NCI-H2107 treated with DMSO at 0.1 percent for 48 hours (cell line): ENCODE data around the gene TNRC6C.
"Not testable (repeated sequence)": the region's sequence is repeated elsewhere in the genome, so short reads cannot be mapped to it uniquely, and the experiment has no call there.

Experiments
- DNase-seq: peaks from one replicate; lab custom pipeline; 2025; ENCODE audit not compliant: unreplicated experiment; lab: John Stamatoyannopoulos, UW

Gene TNRC6C

DNA sequence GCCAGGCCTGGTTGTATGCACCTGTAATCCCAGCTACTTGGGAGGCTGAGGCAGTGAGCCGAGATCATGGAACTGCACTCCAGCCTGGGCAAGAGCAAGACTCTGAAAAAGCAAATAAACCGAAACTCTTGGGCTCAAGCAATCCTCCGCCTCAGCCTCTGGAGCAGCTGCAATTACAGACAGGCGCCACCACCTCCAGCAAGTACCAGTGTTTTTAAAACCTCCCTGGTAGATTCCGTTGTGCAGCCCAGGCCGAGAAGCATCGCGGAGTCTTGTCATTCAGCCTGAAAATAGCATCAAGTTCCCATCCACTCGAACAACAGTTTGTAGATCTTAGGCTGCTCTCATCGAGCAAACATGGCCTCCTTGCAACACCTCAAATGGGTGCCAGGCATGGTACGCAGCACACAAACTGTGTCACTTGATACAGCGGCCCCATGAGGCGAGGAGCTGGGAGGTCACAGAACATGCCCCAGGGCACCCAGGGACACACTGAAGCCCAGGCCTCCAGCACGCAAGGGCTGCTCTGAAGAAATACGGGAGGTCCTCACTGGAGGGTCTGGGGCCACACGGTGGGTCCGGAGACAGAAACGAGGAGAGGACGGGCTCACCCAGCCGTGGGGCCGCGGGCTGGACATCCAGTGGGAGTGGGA is 152.0 kb downstream of the TNRC6C start:
- no peak for DNase-seq

DNA sequence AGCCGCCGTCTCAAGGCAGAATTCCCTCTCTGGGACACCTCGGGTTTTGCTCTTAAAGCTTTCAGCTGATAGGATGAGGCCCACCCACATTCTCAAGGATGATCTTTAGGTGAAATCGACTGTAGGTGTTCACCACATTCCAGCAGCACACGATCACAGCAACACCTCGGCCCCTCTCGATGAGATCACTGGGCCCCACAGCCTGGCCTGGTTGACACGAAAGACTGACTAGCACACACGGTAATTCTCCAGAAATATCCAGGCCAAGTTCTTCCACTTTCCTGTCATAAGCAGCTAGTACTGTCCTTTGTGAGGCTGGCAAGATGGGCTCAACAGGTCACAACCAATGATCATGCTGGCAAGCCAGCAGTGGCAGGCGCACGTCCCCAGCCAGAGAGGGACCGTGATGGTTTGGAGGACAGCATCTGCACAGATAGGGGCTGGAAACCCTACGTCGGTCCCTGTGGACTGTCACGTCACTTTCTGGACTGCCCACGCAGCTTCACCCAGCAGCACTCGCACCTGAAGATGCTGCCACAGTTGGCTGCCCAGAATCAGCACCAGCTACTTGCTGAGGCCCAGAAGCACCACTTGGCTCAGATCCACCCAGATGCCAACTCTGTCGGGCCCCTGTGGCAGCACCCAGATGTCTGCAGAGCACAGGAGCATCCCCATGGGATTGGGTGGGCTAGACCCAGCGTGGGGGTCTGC is 152.7 kb downstream of the TNRC6C start:
- DNase-seq, result no peak

DNA sequence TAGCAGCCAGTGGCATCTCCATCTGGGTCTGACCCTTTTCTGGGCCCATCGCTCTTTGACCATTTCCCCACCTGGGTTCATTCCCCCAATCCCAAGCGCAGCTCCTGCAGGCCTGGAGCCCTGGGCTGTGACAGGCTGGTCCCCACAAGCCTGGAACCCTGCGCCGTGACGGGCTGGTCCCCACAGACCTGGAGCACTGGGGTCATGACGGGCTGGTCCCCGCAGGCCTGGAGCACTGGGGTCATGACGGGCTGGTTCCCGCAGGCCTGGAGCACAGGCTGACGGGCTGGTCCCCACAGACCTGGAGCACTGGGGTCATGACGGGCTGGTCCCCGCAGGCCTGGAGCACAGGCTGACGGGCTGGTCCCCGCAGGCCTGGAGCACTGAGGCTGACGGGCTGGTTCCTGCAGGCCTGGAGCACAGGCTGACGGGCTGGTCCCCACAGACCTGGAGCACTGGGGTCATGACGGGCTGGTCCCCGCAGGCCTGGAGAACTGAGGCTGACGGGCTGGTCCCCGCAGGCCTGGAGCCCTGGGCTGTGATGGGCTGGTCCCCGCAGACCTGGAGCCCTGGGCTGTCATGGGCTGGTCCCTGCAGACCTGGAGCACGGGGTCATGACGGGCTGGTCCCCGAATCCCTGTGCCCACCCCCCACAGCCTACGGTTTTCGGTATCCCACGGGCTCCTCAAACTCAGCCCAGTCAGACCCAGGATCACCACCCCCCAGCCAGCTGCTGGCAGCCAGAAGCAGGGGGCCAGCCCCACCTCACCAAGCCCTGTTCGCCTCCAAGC is 153.4 kb downstream of the TNRC6C start:
- no peak for DNase-seq

GRCh38 chr17:78112518-78113471 is 154.3 kb downstream of the TNRC6C start:
- no peak for DNase-seq

DNA sequence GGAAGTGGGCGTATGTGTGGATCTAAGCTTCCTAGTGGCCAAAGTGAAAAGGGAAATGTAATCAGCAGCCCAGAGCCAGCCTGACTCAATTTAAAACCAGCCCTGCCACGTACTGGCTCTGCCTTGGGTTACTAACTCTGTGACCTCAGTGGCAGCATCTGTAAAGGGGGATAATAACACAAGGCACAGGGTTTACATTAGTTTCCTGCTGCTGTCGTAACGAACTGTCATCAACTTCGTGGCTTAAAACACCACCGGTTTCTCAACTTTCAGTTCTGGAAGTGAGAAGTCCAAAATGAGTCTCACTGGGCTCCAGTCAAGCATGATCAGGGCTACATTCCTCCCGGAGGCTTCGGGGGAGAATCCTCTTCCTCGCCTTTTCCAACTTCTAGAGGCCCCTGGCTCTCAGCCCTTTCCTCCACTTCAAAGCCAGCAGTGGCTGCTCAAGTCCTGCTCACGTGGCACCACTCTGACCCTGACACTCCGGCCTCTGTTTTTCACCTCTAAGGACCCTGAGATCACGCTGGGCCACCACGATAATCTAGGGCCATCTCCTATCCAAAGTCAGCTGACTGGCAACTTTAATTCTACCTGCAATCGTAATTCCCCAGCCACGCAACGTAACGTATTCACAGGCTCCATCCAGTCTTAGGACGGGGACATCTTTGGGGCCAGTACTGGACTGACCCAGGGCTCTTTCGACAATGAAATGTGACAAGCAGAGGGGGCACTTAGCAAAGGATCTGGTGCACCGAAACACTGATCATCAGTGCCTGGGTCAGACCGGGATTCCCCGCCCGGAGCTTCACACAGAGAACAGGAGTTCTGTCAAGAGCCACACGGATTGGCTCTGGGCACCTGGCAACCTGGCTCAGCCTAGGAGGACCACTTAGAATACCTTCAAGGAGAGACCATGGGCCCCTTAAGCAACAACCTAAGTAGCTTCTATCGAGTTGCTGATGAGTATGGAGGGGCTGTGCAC is 155.6 kb downstream of the TNRC6C start:
- no peak for DNase-seq

DNA sequence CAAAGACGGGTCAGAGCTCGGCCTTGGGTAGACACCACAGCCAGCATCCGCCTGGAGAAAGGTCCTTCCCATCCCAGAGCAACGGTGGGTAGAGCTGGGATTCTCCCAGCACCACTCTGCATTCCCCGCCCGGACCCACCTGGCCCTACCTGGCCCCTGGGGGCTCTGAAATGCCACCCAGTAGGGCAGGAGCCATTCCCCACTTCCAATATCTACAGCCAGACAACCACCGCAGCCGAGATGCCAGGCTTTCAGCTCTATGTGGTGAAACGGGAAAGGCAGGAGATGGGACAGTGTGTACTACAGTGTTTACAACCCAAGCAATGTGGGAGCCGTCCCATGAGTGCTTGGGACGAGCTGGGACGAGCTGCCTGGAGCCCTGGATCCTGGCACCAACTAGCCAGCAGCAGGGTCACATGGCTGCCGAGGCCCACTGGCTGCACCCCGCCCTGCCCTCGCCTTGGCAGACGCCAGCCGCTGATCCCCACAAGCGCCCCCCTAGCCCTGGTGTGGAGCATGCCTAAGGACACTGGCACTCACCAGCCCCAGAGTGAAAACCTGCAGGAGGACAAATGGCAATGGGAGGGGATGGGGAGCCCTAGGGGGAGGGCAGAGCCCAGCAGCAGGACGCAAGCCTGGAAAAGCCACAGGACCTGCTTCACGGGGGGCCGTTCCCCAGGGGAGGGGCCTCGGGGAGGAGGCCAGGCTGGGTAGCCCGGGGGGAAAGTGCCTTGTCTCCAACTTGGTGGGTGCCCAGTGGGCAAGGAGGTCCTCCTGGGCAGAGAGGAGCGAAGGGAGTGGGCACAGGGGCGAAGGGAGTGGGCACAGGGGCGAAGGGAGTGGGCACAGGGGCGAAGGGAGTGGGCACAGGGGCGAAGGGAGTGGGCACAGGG is 156.6 kb downstream of the TNRC6C start:
- DNase-seq, result no peak

DNA sequence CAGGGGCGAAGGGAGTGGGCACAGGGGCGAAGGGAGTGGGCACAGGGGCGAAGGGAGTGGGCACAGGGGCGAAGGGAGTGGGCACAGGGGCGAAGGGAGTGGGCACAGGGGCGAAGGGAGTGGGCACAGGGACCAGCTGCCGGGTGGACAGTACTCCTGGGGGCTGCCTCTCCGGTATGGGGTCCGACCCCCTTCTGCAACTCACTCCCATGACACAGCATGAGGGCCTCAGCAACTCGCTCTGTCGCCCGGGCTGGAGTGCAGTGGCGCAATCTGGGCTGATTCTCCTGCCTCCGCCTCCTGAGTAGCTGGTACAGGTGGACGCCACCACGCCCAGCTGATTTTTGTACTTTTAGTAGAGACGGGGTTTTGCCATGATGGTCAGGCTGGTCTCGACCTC is 157.3 kb downstream of the TNRC6C start:
- not testable (repeated sequence) for DNase-seq

GRCh38 chr17:78116411-78116810 is 157.9 kb downstream of the TNRC6C start:
- DNase-seq, result no peak

DNA sequence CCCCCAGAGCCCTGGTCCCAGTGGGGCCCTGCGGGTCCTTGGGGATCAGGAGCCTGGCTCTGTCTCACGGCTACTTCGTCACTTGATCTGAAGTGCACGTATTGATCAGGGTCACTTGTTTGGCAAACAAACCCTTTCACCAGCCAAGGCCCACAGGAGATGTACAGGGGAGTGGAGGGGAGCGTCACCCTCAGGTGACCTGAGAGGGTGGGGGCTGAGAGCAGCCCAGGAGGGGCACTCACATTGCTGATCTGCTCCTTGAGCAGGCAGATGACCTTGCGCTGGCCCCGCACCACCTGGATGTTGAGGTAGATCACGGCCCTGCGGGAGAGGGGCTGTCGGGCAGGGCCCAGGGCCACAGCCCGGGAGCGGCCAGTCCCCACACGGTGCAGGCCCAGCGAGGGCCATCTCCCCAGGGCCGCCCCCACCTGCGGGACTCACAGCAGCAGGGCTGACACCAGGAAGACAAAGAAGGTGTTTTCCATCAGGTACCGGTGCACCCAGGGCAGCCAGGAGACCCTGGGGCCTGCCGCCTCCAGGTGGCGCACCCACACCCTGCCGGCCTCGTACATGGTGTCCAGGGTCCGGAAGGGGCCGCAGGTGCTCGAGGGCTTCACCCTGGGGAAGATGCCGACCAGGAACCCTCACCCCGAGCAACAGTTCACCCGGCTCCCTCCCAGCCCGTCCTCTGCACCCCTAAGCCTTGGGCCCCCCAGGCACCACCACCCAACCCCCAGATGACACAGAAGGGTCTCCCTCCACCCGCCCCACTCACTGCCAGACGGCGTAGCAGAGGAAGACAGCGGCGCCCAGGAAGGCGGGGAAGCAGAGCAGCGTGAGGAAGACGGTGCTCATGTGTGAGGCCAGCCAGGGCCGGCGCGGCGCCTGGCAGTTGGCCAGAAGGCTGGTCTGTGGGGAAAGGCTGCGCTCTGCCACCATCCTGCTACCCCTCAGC is 158.8 kb downstream of the TNRC6C start:
- DNase-seq, result no peak

DNA sequence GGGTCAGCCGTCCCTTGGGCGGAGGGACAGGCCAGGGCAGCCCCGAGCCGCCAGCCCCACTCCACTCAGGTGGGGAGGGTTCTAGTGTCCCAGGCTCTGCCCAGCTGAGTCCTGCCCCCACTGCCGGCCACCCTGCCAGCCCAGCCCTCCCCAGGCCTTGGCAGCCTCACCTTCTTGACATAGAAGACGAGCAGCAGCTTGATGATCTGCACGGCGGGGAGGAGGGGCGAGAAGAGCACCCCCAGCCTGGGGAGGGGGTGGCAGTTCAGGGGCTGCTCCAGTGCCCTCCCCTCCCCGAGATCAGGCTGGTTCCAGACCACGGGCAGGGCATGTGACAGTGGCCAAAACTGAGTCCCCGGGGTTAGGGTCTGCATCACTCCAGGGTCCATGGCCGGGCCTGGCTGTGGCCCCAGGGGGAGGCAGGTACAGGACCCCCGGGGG is 160.3 kb downstream of the TNRC6C start:
- DNase-seq, result no peak

GRCh38 chr17:78120537-78120936 is 162.0 kb downstream of the TNRC6C start:
- no peak for DNase-seq

DNA sequence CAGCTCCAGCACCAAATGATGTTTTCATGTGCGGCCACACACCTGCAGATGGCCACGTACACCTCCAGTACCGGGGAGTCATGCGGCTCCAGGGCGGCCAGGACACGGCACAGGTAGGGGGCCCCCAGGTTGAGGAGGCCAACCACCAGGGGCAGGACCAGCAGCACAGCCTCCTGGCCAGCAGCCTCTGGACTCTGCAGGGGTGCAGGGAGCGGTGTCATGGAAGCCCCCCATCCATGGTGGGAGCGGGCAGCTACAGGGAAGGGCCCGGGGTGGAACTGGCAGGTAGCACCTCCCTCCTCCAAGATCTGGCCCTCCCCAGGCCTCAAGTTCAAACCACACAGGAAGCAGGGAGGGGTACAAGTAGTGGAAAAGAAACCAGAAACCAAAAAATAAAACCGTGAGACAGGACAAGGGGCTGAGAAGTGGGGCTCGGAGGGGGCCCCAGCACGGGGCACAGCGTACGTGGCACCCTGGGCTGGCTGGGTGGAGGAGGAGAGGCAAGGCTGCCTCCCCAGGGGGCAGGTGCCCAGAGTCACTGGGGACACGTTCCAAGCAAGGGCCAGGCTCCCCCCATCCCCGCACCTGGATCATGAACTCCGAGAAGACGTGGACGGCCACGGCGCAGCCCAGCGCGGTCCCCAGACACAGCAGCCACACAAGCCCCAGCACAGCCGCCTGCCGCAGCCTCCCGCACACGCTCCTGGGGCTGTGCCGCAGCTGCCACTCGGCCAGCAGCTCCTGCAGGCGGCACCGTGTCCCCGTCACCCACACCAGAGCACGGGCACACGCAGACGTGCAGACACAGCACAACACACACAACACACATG is 162.7 kb downstream of the TNRC6C start:
- no peak for DNase-seq

- no peak for DNase-seq
Measured at GRCh38 chr17:78121801-78122215, 163.3 kb downstream of the TNRC6C start.

- DNase-seq, result no peak
Measured at GRCh38 chr17:78122216-78122930, 163.9 kb downstream of the TNRC6C start.

GRCh38 chr17:78122931-78123249 is 164.4 kb downstream of the TNRC6C start:
- DNase-seq, result no peak

GRCh38 chr17:78123258-78123929 is 164.9 kb downstream of the TNRC6C start:
- no peak for DNase-seq
